Activated CD4-positive, CD25-positive, alpha-beta regulatory T cell treated with anti-CD3 and anti-CD28 coated beads, Interleukin-2, amount 50 U/mL, for 72 hours (primary cell): ENCODE results near the gene OXSM.

ENCODE experiments used
- DNase-seq: peaks from one replicate; pipeline ENCODE4 v3.0.0; 2021

Gene OXSM

DNA sequence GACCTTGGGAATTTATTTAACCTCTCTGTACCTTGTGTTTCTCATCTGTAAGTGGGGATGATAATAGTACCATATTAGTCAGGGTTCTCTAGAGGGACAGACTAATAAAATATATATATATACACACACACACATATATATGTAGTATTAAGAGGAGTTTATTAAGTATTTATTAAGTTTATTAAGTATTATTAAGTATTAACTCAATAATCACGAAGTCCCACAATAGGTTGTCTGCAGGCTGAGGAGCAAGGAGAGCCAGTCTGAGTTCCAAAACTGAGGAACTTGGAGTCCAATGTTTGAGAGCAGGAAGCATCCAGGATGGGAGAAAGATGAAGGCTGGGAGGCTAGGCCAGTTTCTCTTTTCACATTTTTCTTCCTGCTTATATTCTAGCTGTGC is 14.8 kb downstream of the OXSM start:
- no peak for DNase-seq

- DNase-seq, result no peak
Observed at GRCh38 chr3:25812644-25813043, 22.8 kb downstream of the OXSM start.

GRCh38 chr3:25817107-25817506 is 27.2 kb downstream of the OXSM start:
- no peak for DNase-seq

- DNase-seq, result no peak
Observed at GRCh38 chr3:25817638-25818037, 27.7 kb downstream of the OXSM start.

DNA sequence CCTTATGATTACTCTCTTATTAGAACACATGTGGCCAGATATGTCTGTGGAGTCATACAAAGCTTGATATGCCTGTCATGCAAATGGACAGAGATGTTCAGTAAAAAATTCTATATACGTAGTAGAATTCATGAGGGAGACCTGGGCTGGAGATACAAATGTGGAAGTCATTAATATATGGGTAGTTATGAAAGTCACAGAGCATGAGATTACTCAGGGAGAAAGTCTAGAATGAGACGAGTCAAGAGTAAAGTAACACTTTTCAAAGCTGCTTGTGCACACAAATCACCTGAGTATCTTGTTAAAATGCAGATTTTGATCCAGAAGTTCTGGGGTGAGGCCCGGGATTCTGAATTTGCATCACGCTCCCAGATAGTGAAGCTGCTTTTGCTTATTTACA is 28.4 kb downstream of the OXSM start:
- no peak for DNase-seq

- no peak for DNase-seq
Observed at GRCh38 chr3:25820366-25820765, 30.5 kb downstream of the OXSM start.

DNA sequence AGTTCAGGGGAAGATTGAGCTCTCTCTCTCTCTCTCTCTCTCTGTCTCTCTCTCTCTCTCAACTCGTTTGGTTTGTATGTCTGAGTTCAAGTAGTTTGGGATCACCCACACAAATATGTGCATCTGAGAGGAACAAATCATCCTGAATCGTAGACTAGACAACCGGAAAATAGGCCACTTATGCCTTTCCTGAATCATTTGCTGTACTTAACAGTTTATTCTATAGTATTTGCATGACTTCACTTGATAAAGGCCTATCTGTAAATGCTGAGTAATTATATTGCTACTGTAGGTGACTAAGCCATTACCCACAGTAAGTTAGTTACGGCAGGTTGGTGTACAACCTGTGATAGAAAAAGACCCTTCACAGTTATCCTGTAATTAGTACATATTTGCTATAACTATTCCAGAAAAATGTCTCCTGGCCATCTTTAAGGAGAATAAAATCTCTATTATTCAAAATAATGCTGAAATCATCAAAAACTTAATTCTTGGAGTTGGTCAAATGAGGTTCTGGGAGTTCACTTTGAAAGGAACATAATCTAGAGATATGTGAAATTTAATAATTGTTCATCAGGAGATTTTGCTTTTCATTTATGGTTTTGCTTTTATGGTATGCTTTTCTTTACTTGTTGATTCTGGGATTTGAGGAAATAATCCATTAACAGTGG is 31.1 kb downstream of the OXSM start:
- DNase-seq, result no peak

DNA sequence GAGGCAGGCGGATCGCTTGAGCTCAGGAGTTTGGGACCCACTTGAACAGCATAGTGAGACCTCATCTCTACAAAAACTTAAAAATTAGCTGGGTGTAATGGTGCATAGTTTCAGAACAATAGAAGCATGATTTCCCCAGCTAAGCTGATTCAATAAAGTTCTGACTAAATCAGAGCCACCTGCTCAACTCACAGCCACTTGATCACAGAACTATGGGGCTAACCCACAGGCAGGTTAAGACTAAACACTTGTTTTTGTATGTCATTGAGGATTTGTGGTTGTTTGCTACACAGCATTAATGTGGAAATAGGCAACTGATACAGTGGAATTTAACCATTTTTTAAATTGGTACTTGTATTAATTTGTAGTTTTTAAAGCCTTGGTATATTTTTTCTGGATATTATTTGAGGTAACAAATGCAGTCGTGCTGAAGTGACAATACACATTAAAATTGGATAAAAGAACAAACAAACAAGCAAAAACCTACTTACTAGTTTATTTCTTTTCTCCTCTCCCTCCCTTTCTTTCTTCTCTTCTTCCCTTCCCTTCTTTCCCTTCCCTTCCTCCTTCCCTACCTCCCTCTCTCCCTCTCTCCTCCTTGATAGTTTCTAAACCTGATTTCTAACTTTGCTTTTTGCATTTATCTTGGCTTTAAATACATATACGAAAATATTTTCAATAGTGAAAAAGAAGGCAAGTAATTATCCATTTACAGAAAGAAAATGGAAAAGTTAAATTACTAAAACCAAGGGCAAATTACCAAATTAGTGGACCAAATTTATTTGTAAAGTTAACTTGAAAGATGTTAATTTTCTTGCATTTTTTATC is 32.1 kb downstream of the OXSM start:
- no peak for DNase-seq

DNA sequence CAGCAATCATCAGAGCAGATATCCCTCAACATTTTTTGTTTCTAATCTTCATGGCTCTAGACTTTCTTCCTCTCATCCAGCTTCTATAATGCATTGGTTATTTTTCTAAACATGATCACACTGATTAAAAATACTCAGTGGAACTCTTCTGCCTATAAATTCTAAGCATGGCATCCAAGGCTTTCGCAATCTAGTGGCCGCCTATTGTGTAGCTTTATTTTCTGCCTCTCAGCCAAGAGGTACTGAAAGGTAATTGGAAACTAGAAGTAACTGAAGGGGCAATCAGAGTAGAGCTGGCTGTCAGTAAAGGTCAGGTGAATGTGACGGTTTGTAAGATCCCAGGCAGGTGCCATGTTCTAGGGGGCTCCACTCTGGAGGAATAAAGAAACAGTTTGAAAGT is 33.4 kb downstream of the OXSM start:
- DNase-seq, result no peak

DNA sequence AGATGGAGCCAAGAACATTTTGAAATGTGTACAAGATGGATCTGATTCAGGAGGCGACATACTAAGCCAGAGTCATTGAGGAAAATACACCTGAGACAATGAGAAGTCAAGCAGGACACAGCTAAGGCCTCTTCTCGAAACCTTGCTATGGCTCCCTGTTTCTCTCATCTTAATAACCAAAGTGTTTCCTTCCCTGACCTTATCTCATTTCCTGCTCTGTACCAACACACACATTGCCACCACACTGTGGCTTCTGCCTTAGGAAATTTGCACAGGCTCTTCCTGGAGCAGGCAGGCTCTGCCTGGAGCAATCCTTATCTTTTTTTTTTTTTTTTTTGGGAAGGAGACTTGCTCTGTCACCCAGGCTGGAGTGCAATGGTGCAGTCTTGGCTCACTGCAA is 36.6 kb downstream of the OXSM start:
- no peak for DNase-seq

DNA sequence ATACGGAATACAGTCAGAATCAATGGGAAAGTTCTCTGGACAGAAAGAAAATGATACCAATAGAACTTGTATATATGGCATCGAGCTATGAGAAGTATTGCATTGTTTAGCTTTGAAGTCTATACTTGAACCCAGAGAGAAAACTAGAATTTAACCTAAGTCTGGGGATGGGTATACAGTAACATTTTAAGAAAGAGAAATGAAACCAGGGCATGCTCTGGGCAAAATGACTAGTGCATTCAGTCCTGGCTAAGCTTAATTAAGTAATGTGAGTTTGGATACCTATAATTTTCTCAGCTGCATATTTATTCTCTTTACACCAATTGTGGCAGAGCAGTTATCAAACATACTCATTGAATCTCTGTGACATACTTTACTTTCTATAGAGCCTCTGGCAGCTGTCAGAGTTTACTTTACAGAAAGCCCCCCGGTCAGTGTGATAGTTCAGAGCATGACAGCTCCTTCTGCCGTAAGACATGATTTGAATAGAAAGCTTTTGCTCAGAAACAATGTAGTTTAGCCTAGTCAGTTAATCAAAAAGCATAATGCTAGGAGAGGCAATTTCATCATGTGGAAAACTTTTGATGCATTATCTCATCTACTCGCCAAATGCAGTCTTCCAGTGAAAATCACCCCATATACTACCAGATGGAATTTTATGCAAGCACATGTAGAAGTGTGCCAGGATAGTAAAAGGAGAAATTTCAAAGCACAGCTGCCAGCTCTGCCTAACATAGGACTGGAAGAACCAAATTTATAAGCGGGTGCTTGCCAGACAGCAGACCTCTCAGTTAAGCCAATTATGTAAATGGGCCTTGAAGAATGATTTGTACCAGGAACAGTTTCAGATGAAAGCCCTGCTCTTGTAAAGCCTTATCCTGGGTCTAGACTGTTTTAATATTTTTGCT is 40.7 kb downstream of the OXSM start:
- DNase-seq, result no peak

DNA sequence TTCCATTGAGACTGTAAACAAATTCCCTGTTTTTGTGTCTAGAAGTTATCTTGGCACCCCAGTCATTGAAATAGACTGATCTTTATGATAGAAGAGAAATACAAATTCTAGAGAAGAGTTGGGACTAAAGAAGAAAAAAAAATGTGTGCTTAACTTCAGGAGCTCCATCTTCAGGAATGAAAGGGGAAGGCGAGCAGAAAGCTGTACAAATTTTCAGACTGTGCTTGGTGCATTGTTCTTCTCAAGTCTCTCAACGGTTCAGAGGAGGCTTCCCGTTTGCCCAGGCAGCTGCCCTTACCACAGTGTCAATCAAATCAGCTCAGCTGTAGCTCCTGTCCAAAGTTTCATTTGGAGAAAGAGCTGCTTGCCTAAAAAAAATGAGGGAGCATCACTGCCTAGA is 41.7 kb downstream of the OXSM start:
- no peak for DNase-seq

- no peak for DNase-seq
Observed at GRCh38 chr3:25834346-25834745, 44.5 kb downstream of the OXSM start.

DNA sequence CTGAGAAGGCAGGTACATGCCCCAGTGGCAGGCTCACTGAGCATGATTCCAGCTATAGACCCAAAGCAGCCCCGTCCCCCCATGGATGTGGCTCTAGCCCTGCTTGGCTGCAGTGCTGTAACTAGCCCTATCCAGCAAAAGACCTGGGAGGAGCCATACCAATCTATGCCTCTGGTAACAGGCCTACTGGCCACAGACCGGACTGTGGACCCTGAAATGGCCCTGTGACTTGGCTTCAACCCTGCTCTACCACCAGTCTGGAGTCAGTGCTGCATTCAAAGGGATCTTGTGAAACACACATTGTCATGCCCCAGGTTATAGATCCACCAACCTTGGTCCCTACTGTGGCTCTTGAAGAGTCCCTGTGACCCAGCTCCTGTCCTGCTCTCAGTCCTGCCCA is 46.7 kb downstream of the OXSM start:
- no peak for DNase-seq

DNA sequence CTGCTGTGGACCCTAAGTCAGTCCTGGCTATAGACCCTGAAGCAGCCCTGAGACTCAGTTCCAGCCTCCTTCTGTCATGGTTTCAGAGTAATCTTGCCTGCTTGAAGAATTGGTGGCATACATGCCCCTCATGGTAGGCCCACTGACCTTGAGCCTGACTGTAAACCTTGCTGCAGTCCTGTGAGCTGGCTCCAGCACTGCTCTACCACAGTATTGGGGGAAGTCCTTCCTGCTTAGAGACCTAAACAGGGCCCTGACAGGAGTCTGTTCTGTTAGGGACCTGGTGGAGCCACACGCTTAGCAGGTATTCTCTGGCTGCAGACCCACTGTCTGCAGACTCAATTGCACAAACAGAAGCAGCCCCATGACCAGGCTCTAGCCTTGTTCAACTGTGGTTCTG is 47.1 kb downstream of the OXSM start:
- DNase-seq, result no peak

GRCh38 chr3:25840099-25840498 is 50.2 kb downstream of the OXSM start:
- no peak for DNase-seq

- DNase-seq, result no peak
Observed at GRCh38 chr3:25843332-25843731, 53.4 kb downstream of the OXSM start.
